ENCODE measurements around the gene OCRL. TPM values are rescaled to one million over a fixed set of nuclear protein-coding genes. Genes with fewer than 3 reads are reported as not detected.

Gene OCRL
- total RNA-seq (17.7 and 23.0 TPM in 2 replicates), polyA plus RNA-seq (28.7 and 32.1 TPM in 2 replicates), polyA minus RNA-seq (ENCODE audit: low replicate concordance) (19.8 and 21.2 TPM in 2 replicates)
- 17.2 and 17.3 TPM in 2 replicates for polyA plus RNA-seq (2012)

- no peak within 1 kb of the TSS for H2AFZ ChIP-seq (ENCODE audit: low read length)
- peak within 1 kb of the TSS; percentile 64 for H3K9ac ChIP-seq (ENCODE audit: insufficient read depth, low read length)
- no peaks in the 10 kb centered on the region for H3K9me3 ChIP-seq (ENCODE audit: control insufficient read depth, insufficient read depth, low read depth, low read length)
- TF ChIP-seq CTCF (conservative IDR thresholded peaks at IDR 0.05 in 1 of 2, IDR thresholded peaks at IDR 0.05 in 1 of 2; ENCODE audit: low read depth in 1 of 2, low read length in 2 of 2) = peak; percentile 64 to 66
- no peak for TF ChIP-seq EZH2 (IDR thresholded peaks at IDR 0.05; ENCODE audit: low read length, missing control alignments)
- H3K4me3 ChIP-seq (replicated peaks in 1 of 4; ENCODE audit: control extremely low read depth in 1 of 4, insufficient read depth in 1 of 4, low read depth in 3 of 4, low read length in 4 of 4) = peak within 1 kb of the TSS; percentile 49 to 71 (median 58)
- H3K27me3 ChIP-seq (ENCODE audit: control insufficient read depth, insufficient read depth, low read length) = no peaks in the 10 kb centered on the region
- DNase-seq (ENCODE audit: low read depth in 2 of 2) = peak; percentile 52 to 58
- H4K20me1 ChIP-seq (ENCODE audit: control insufficient read depth, extremely low read depth, insufficient read depth, low read length) = no peaks in the 10 kb centered on the region
- peaks cover 2% of the 10 kb centered on the region for H3K79me2 ChIP-seq (ENCODE audit: control insufficient read depth, insufficient read depth, low read length)
- H3K36me3 ChIP-seq (ENCODE audit: control insufficient read depth, insufficient read depth, low read length) = no peaks in the 10 kb centered on the region
- H3K27ac ChIP-seq (ENCODE audit: insufficient read depth, low read length) = peak within 1 kb of the TSS; percentile 47
- peak within 1 kb of the TSS; percentile 66 for H3K4me2 ChIP-seq (ENCODE audit: extremely low read depth, insufficient read depth, low read length)
- no peaks in the 10 kb centered on the region for H3K4me1 ChIP-seq (ENCODE audit: control insufficient read depth, extremely low read depth, insufficient read depth, low read length)
Observed at GRCh38 chrX:129540068-129540653, at the start of gene OCRL. TSS of gene OCRL (plus strand) at chrX:129540259. CDS start at chrX:129540440, 181 bp downstream.

- H3K9me3 ChIP-seq (ENCODE audit: control insufficient read depth, insufficient read depth, low read depth, low read length) = no peaks in the 10 kb centered on the region
- no peaks in the 10 kb centered on the region for H4K20me1 ChIP-seq (ENCODE audit: control insufficient read depth, extremely low read depth, insufficient read depth, low read length)
- H3K4me3 ChIP-seq (replicated peaks in 1 of 4; ENCODE audit: control extremely low read depth in 1 of 4, insufficient read depth in 1 of 4, low read depth in 3 of 4, low read length in 4 of 4) = no peak overlapping the region
- H3K4me2 ChIP-seq (ENCODE audit: extremely low read depth, insufficient read depth, low read length) = no peak overlapping the region
- H3K4me1 ChIP-seq (ENCODE audit: control insufficient read depth, extremely low read depth, insufficient read depth, low read length) = peaks cover 4% of the 10 kb centered on the region
- no peaks in the 10 kb centered on the region for H3K36me3 ChIP-seq (ENCODE audit: control insufficient read depth, insufficient read depth, low read length)
- no peak overlapping the region for H2AFZ ChIP-seq (ENCODE audit: low read length)
- no peaks in the 10 kb centered on the region for H3K27me3 ChIP-seq (ENCODE audit: control insufficient read depth, insufficient read depth, low read length)
- TF ChIP-seq EZH2 (IDR thresholded peaks at IDR 0.05; ENCODE audit: low read length, missing control alignments) = no peak
- no peak for TF ChIP-seq CTCF (conservative IDR thresholded peaks at IDR 0.05 in 1 of 2, IDR thresholded peaks at IDR 0.05 in 1 of 2; ENCODE audit: low read depth in 1 of 2, low read length in 2 of 2)
- H3K79me2 ChIP-seq (ENCODE audit: control insufficient read depth, insufficient read depth, low read length) = no peaks in the 10 kb centered on the region
- H3K27ac ChIP-seq (ENCODE audit: insufficient read depth, low read length) = no peak overlapping the region
- DNase-seq (ENCODE audit: low read depth in 2 of 2) = no peak
- no peak overlapping the region for H3K9ac ChIP-seq (ENCODE audit: insufficient read depth, low read length)
Observed at GRCh38 chrX:129490330-129490729, 49.7 kb upstream of the OCRL start.

GRCh38 chrX:129493643-129494042, 46.4 kb upstream of the OCRL start:
- no peak overlapping the region for H3K27ac ChIP-seq (ENCODE audit: insufficient read depth, low read length)
- H3K4me2 ChIP-seq (ENCODE audit: extremely low read depth, insufficient read depth, low read length) = no peak overlapping the region
- H3K27me3 ChIP-seq (ENCODE audit: control insufficient read depth, insufficient read depth, low read length) = no peaks in the 10 kb centered on the region
- TF ChIP-seq EZH2 (IDR thresholded peaks at IDR 0.05; ENCODE audit: low read length, missing control alignments) (no peak), CTCF (conservative IDR thresholded peaks at IDR 0.05 in 1 of 2, IDR thresholded peaks at IDR 0.05 in 1 of 2; ENCODE audit: low read depth in 1 of 2, low read length in 2 of 2) (no peak)
- no peaks in the 10 kb centered on the region for H3K9me3 ChIP-seq (ENCODE audit: control insufficient read depth, insufficient read depth, low read depth, low read length)
- no peaks in the 10 kb centered on the region for H3K79me2 ChIP-seq (ENCODE audit: control insufficient read depth, insufficient read depth, low read length)
- H3K36me3 ChIP-seq (ENCODE audit: control insufficient read depth, insufficient read depth, low read length) = no peaks in the 10 kb centered on the region
- no peak overlapping the region for H3K4me3 ChIP-seq (replicated peaks in 1 of 4; ENCODE audit: control extremely low read depth in 1 of 4, insufficient read depth in 1 of 4, low read depth in 3 of 4, low read length in 4 of 4)
- H4K20me1 ChIP-seq (ENCODE audit: control insufficient read depth, extremely low read depth, insufficient read depth, low read length) = no peaks in the 10 kb centered on the region
- no peak overlapping the region for H3K9ac ChIP-seq (ENCODE audit: insufficient read depth, low read length)
- H3K4me1 ChIP-seq (ENCODE audit: control insufficient read depth, extremely low read depth, insufficient read depth, low read length) = peaks cover 4% of the 10 kb centered on the region
- no peak overlapping the region for H2AFZ ChIP-seq (ENCODE audit: low read length)
- DNase-seq (ENCODE audit: low read depth in 2 of 2) = peak in 1 of 2 donors; percentile 67
